PC-3 (cell line): Measurements from ENCODE around the gene TGIF2. TPM values are rescaled to one million over a fixed set of nuclear protein-coding genes. Genes with fewer than 3 reads are reported as not detected.

ENCODE experiments used
- ATAC-seq: fragments of 200-7000 bp; cut with Tn5 transposase; 2 replicates; pipeline ENCODE4 v1.9.1; 2020; ENCODE audit warnings: mild to moderate bottlenecking, moderate library complexity
- BruUV-seq: library from RNA; stranded (reverse); fragments of 400-500 nt; replicated peaks from 2 replicates; lab custom pipeline; 2021; lab: Mats Ljungman, UMichigan
- CTCF ChIA-PET: fragments of 300-600 bp; sonication (Branson Sonifier 250); formaldehyde crosslinking; loops from one replicate; lab custom pipeline; 2022; ENCODE audit warnings: antibody characterized with exemption; lab: Charles Lee
- POLR2A ChIA-PET: fragments of 300-600 bp; sonication (Branson Sonifier 250); formaldehyde crosslinking; loops from one replicate; lab custom pipeline; 2022; ENCODE audit warnings: antibody characterized with exemption; ENCODE audit not compliant: unreplicated experiment; lab: Charles Lee
- DNase-seq: peaks from one replicate; pipeline ENCODE4 v3.0.0-alpha.2; 2015
- H2AFZ ChIP-seq: fragments of 300-600 bp; sonication (generic); 2 replicates; pipeline ENCODE4 v1.6.0; 2016; ENCODE audit warnings: antibody characterized with exemption, low read length
- H3F3A ChIP-seq: fragments of 300-600 bp; sonication (generic); one replicate; pipeline ENCODE4 v1.6.0; 2017; ENCODE audit warnings: antibody characterized with exemption, low read length, control low read depth, mild to moderate bottlenecking; ENCODE audit not compliant: unreplicated experiment
- H3K27ac ChIP-seq: fragments of 300-600 bp; sonication (generic); 2 replicates; pipeline ENCODE4 v1.5.1; 2016; ENCODE audit warnings: mild to moderate bottlenecking, low read length
- H3K27me3 ChIP-seq: fragments of 300-600 bp; sonication (generic); 2 replicates; pipeline ENCODE4 v1.6.1; 2016; ENCODE audit warnings: low read length, mixed read lengths
- H3K36me3 ChIP-seq: fragments of 300-600 bp; sonication (generic); 2 replicates; pipeline ENCODE4 v1.6.1; 2016; ENCODE audit warnings: low read depth, mixed run types, low read length, mixed read lengths
- H3K4me1 ChIP-seq: fragments of 300-600 bp; sonication (generic); 2 replicates; pipeline ENCODE4 v1.5.1; 2016; ENCODE audit warnings: low read length; ENCODE audit not compliant: insufficient read depth
- H3K4me2 ChIP-seq: fragments of 300-600 bp; sonication (generic); 2 replicates; pipeline ENCODE4 v1.6.0; 2016; ENCODE audit warnings: low read length
- H3K4me3 ChIP-seq: fragments of 300-600 bp; sonication (generic); 2 replicates; pipeline ENCODE4 v1.5.1; 2016; ENCODE audit warnings: mild to moderate bottlenecking, low read length, mixed read lengths
- H3K79me2 ChIP-seq: fragments of 300-600 bp; sonication (generic); 2 replicates; pipeline ENCODE4 v1.6.1; 2017; ENCODE audit warnings: low read length, mixed read lengths
- H3K9ac ChIP-seq: fragments of 300-600 bp; sonication (generic); 2 replicates; pipeline ENCODE4 v1.6.0; 2016; ENCODE audit warnings: mild to moderate bottlenecking, low read length
- H3K9me2 ChIP-seq: fragments of 300-600 bp; sonication (generic); replicated peaks from 2 replicates; pipeline ENCODE4 v1.6.1; 2016; ENCODE audit warnings: mixed run types, low read length, mixed read lengths
- H3K9me3 ChIP-seq: fragments of 300-600 bp; sonication (generic); 2 replicates; pipeline ENCODE4 v1.6.1; 2016; ENCODE audit warnings: low read length, mixed read lengths
- H4K20me1 ChIP-seq: fragments of 300-600 bp; sonication (generic); 2 replicates; pipeline ENCODE4 v1.6.1; 2016; ENCODE audit warnings: low read length, mixed read lengths
- EZH2 ChIP-seq: fragments of 300-600 bp; sonication (generic); IDR thresholded peaks from one replicate; pipeline ENCODE4 v1.6.1; 2017; ENCODE audit warnings: antibody characterized with exemption, mild to moderate bottlenecking, low read length; ENCODE audit not compliant: unreplicated experiment
- EZH2phosphoT487 ChIP-seq: fragments of 300-600 bp; sonication (generic); IDR thresholded peaks from 2 replicates; pipeline ENCODE4 v1.6.1; 2018; ENCODE audit warnings: mild to moderate bottlenecking, antibody characterized with exemption, low read length, borderline replicate concordance
- intact Hi-C: fragments of 100-400 bp; cut with micrococcal nuclease; formaldehyde crosslinking; loops from 2 replicates; pipeline ENCODE4 v1.9.0; 2023
- total RNA-seq: library from RNA; depleted of rRNA; stranded (reverse); fragments of >200 nt; gene quantifications from 2 replicates; pipeline ENCODE4 v1.2.3, GENCODE V29; 2014
- TF ChIP-seq, protein P1 (sequence below): fragments of 300-600 bp; sonication (generic); conservative IDR thresholded peaks from 2 replicates; pipeline ENCODE4 v1.5.1; 2017; ENCODE audit warnings: antibody characterized with exemption, low read depth, mild to moderate bottlenecking, low read length

The TGIF2 gene
- total RNA-seq, 1 experiment from 2014 or later: 15.2 TPM

DNA sequence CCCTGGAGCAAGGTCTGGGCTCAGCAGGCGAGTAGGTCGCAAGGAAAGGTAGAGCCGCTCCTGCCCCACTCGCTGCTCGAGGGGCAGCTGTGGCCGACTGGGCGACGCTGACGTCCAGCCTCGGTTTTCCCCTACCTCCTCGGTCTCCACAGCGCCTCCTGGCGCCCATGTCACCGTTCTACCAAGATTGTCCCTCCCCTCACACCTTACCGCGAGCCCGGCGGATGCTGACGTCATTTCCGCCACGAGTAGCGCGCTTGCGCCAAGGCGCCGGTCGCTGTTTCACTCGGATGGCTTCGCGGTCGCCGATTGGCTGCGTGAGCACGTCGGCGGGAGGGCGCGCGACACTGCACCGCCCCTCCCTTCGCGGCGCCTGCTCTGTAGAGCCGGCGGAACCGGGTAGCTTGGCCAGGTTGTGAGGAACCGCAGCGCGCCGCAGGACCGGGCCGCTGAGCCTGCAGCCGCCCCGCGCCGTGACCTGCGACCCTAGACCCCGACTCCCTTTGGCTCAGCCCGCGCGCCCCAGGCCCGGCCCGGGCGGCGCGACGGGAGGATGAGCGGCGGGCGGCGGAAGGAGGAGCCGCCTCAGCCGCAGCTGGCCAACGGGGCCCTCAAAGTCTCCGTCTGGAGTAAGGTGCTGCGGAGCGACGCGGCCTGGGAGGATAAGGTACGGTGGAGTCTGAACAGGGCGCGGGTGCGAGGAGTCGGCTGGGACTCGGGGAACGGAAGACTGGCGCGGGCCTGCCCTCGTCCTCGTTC lies 32.2 kb downstream of the TGIF2 start, which contains the start of gene RAB5IF:
Gene RAB5IF, plus strand, starts transcription at position 381 of the 759 bp plus-strand sequence. Its CDS starts 173 bp downstream, at position 554.
- Histone ChIP-seq H3K4me3 (peak within 1 kb of the TSS; percentile 96), H3K27ac (peak within 1 kb of the TSS; percentile 38), H3K36me3 (peaks cover 23% of the 10 kb centered on the region), H3K79me2 (peaks cover 40% of the 10 kb centered on the region), H2AFZ (peak within 1 kb of the TSS; percentile 84), H3K4me1 (peaks cover 17% of the 10 kb centered on the region), H3K9me2 (no peaks in the 10 kb centered on the region), H3K9ac (peak within 1 kb of the TSS; percentile 97), H3K4me2 (peak within 1 kb of the TSS; percentile 91), H4K20me1 (peaks cover 13% of the 10 kb centered on the region), H3F3A (no peaks in the 10 kb centered on the region), H3K9me3 (no peaks in the 10 kb centered on the region), H3K27me3 (no peaks in the 10 kb centered on the region)
- CTCF ChIA-PET: interaction anchor here (0.5 to 1.1 kb wide), 8 partner anchors 9 to 149 kb away, joined by 3 to 12 read pairs (median 3); no protein-coding TSS in a partner anchor
- POLR2A ChIA-PET: interaction anchor here (0.5 to 0.7 kb wide), 2 partner anchors 114 to 432 kb away, joined by 3 read pairs; no protein-coding TSS in a partner anchor
- peak; percentile 100 for DNase-seq
- no TSS peak for BruUV-seq
- TF ChIP-seq, protein P1, sequence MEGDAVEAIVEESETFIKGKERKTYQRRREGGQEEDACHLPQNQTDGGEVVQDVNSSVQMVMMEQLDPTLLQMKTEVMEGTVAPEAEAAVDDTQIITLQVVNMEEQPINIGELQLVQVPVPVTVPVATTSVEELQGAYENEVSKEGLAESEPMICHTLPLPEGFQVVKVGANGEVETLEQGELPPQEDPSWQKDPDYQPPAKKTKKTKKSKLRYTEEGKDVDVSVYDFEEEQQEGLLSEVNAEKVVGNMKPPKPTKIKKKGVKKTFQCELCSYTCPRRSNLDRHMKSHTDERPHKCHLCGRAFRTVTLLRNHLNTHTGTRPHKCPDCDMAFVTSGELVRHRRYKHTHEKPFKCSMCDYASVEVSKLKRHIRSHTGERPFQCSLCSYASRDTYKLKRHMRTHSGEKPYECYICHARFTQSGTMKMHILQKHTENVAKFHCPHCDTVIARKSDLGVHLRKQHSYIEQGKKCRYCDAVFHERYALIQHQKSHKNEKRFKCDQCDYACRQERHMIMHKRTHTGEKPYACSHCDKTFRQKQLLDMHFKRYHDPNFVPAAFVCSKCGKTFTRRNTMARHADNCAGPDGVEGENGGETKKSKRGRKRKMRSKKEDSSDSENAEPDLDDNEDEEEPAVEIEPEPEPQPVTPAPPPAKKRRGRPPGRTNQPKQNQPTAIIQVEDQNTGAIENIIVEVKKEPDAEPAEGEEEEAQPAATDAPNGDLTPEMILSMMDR: peak; percentile 90
- TF ChIP-seq EZH2: no peak
- peak; percentile 97 for ATAC-seq
- intact Hi-C loops: loop anchor here (10.0 kb wide), 1 partner anchor 259 kb away; a partner anchor contains a TSS

- peak overlapping the region; percentile 96 for H3K4me3 ChIP-seq
- H3K79me2 ChIP-seq: peaks cover 40% of the 10 kb centered on the region
- DNase-seq (peak; percentile 32), ATAC-seq (no peak)
- H3K9ac ChIP-seq: peak overlapping the region; percentile 97
- H3K9me2 ChIP-seq: no peaks in the 10 kb centered on the region
- no peaks in the 10 kb centered on the region for H3K27me3 ChIP-seq
- H4K20me1 ChIP-seq: peaks cover 13% of the 10 kb centered on the region
- ChIA-PET POLR2A (interaction anchor here (0.5 to 0.7 kb wide), 3 partner anchors 115 to 433 kb away, joined by 3 to 4 read pairs (median 3); no protein-coding TSS in a partner anchor), CTCF (interaction anchor here (0.5 to 1.1 kb wide), 7 partner anchors 9 to 148 kb away, joined by 3 to 12 read pairs (median 3); no protein-coding TSS in a partner anchor)
- H3K9me3 ChIP-seq: no peaks in the 10 kb centered on the region
- peak overlapping the region; percentile 91 for H3K4me2 ChIP-seq
- H2AFZ ChIP-seq: peak overlapping the region; percentile 75
- peaks cover 17% of the 10 kb centered on the region for H3K4me1 ChIP-seq
- TSS peak; percentile 62 for BruUV-seq
- H3F3A ChIP-seq: no peaks in the 10 kb centered on the region
- H3K27ac ChIP-seq: peak overlapping the region; percentile 38
- intact Hi-C loops: loop anchor here (10.0 kb wide), 1 partner anchor 258 kb away; a partner anchor contains a TSS
- TF ChIP-seq EZH2phosphoT487 (no peak), EZH2 (no peak)
- H3K36me3 ChIP-seq: peaks cover 30% of the 10 kb centered on the region
Observed at GRCh38 chr20:36606158-36607066, 33.0 kb downstream of the TGIF2 start.
